Stomach (tissue), 9 donors: ENCODE results near the gene ABR. TPM values are rescaled to one million over a fixed set of nuclear protein-coding genes. Genes with fewer than 3 reads are reported as not detected.
"Not testable (repeated sequence)": the region's sequence is repeated elsewhere in the genome, so short reads cannot be mapped to it uniquely, and the experiment has no call there.

Experiments
- DNase-seq, 2 donors: peaks; one replicate each; pipeline versions ENCODE4 v3.0.0 to v3.0.0-alpha.2; 2013 to 2019
- H3K27ac ChIP-seq, 5 donors: fragments of 200-600 bp in 4 of 5; sonication (generic) in 4 of 5; one replicate each; pipeline ENCODE4 v1.5.1; 2013 to 2019; ENCODE audit warnings: mild to moderate bottlenecking in 1 of 5, moderate library complexity in 1 of 5
- H3K27me3 ChIP-seq, 3 donors: fragments of 200-600 bp; sonication (generic); one replicate each; pipeline ENCODE4 v1.5.1; 2017 to 2019; ENCODE audit warnings: mixed run types in 1 of 3
- H3K36me3 ChIP-seq, 4 donors: fragments of 200-600 bp; sonication (generic); 1 replicate in 3 of 4; 2 replicates in 1 of 4; pipeline ENCODE4 v1.5.1; 2016 to 2019
- H3K4me1 ChIP-seq, 4 donors: fragments of 200-600 bp; sonication (generic); one replicate each; pipeline ENCODE4 v1.5.1; 2016 to 2019
- H3K4me3 ChIP-seq, 4 donors: fragments of 200-600 bp; sonication (generic) in 3 of 4; one replicate each; pipeline ENCODE4 v1.5.1; 2016 to 2019; ENCODE audit warnings: mild to moderate bottlenecking in 1 of 4
- H3K9me3 ChIP-seq, 4 donors: fragments of 200-600 bp; sonication (generic); one replicate each; pipeline ENCODE4 v1.5.1; 2016 to 2019
- EP300 ChIP-seq: sonication (generic); formaldehyde crosslinking; IDR thresholded peaks from one replicate; pipeline ENCODE4 v1.6.1; 2017; ENCODE audit warnings: antibody characterized with exemption
- POLR2A ChIP-seq, 4 donors: fragments of 450-650 bp; IDR thresholded peaks; one replicate each; pipeline ENCODE4 v1.6.1; 2016; ENCODE audit warnings: antibody characterized with exemption in 4 of 4, control low read depth in 2 of 4, mild to moderate bottlenecking in 1 of 4, moderate library complexity in 1 of 4
- POLR2AphosphoS5 ChIP-seq, 3 donors: sonication (generic); formaldehyde crosslinking; IDR thresholded peaks; one replicate each; pipeline ENCODE4 v1.6.1; 2016; ENCODE audit warnings: antibody characterized with exemption in 3 of 3
- WGBS, 5 donors: extraction: QIAGEN DNeasy Blood & Tissue Kit in 3 of 5; methylation state at CpG; one replicate each; pipeline versions ENCODE4 v1.1.5 to v1.1.7; 2013 to 2018; 5-methylcytosine and 5-hydroxymethylcytosine counted together
- intact Hi-C: fragments of 100-400 bp; cut with DNase I; formaldehyde crosslinking; loops from one replicate; pipeline ENCODE4 v1.15.1; 2023; ENCODE audit warnings: low total_unique reads
- polyA plus RNA-seq, 3 donors: library from polyadenylated mRNA; stranded (reverse); fragments of 200-250 nt; gene quantifications; one replicate each; pipeline ENCODE4 v1.2.3, GENCODE V29; 2013
- total RNA-seq, 5 donors: library from RNA; depleted of rRNA; stranded (reverse); fragments of >200 nt; gene quantifications; one replicate each; pipeline versions ENCODE4 v1.1.0 to v1.2.3, GENCODE V29; 2014 to 2016
- TF ChIP-seq, protein P1 (sequence below), 7 experiments: fragments of 450-650 bp in 4 of 7; fragments of 200-600 bp in 3 of 7; sonication (generic) in 3 of 7; IDR thresholded peaks; one replicate each; pipeline ENCODE4 v1.5.1; 2016 to 2019; ENCODE audit warnings: antibody characterized with exemption in 7 of 7, control low read depth in 2 of 7, mild to moderate bottlenecking in 1 of 7
- donor health status: healthy with polysubstance abuse.
- donor health status: Bipolar disorder and iron deficiency.
- donor health status: healthy.

Gene ABR
- total and polyA plus RNA-seq, 8 donors, result 28.3 to 1,523 (median 73.4) TPM

DNA sequence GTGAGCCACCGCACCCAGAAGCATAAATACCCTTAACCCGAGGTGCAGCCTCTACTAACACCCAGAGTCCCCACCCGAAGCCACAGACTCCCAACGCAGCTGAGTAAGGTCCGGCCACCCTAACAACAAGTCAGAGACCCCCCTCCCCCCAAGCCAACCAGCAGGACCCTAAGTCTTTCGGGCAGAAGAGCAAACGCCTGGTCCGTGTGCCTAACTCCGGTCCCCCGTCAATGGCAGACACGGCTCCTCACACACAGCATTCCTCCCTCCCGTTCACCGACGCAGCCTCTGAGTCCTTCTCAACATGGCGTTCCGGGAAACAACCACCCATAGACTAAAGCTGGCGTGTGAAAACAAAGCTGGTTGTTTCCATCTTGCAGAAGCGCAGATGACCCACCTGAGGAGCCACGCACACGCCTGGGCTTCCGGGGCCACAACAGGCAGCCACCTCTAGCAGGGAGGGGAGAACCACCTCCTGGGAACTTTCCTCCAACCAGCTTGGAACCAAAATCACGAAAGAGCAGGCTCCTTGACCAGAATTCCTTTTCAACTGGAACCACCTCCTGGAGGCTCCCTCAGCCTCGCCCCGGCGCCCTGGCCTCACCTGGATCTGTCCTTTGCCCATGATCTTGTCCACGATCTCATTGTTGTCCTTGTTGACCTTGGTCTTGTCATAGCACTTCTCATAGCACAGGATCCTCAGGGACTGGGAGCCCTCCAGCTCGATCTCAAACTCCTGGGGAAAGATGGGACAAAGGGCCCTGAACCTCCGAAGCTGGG, 130.1 kb downstream of the ABR start:
- H3K4me3 ChIP-seq, result no peak overlapping the region
- H3K9me3 ChIP-seq, result no peaks in the 10 kb centered on the region
- intact Hi-C loops, result loop anchor here (10.0 kb wide), 1 partner anchor 45 kb away; no protein-coding TSS in a partner anchor
- H3K4me1 ChIP-seq, result peaks cover 0 to 24% (median 12%) of the 10 kb centered on the region in 4 donors
- H3K27me3 ChIP-seq, result no peaks in the 10 kb centered on the region
- WGBS, 5 donors, result 87 to 93% (median 91%) methylated on average over 26 to 28 of the region's 28 CpGs
- H3K36me3 ChIP-seq, result peaks cover 16 to 82% (median 69%) of the 10 kb centered on the region in 4 donors
- no peak for DNase-seq
- H3K27ac ChIP-seq, result no peak overlapping the region
- TF ChIP-seq EP300 (no peak), POLR2A (IDR thresholded peaks at IDR 0.05) (no peak), POLR2AphosphoS5 (IDR thresholded peaks at IDR 0.05) (no peak)
- TF ChIP-seq, protein P1, sequence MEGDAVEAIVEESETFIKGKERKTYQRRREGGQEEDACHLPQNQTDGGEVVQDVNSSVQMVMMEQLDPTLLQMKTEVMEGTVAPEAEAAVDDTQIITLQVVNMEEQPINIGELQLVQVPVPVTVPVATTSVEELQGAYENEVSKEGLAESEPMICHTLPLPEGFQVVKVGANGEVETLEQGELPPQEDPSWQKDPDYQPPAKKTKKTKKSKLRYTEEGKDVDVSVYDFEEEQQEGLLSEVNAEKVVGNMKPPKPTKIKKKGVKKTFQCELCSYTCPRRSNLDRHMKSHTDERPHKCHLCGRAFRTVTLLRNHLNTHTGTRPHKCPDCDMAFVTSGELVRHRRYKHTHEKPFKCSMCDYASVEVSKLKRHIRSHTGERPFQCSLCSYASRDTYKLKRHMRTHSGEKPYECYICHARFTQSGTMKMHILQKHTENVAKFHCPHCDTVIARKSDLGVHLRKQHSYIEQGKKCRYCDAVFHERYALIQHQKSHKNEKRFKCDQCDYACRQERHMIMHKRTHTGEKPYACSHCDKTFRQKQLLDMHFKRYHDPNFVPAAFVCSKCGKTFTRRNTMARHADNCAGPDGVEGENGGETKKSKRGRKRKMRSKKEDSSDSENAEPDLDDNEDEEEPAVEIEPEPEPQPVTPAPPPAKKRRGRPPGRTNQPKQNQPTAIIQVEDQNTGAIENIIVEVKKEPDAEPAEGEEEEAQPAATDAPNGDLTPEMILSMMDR (IDR thresholded peaks at IDR 0.05), result no peak

DNA sequence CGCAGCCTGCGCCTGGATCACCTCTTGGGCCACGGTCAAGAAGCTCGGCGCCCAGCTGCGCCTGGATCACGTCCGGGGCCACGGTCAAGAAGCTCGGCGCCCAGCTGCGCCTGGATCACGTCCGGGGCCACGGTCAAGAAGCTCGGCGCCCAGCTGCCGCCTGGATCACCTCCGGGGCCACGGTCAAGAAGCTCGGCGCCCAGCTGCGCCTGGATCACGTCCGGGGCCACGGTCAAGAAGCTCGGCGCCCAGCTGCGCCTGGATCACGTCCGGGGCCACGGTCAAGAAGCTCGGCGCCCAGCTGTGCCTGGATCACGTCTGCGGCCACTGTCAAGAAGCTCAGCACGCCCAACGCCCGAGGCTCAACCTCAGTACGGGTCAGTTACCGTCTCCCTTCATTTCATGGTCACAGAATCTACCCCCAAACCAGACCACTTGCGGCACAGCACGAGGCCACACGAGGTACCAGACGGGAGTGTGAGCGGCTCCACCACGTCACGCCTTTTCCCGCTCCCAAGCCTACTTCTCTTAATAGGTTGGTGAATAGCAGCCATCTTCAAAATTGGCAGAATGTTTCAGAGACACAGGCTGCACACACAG, 131.2 kb downstream of the ABR start:
- peaks cover 10 to 74% (median 61%) of the 10 kb centered on the region in 4 donors for H3K36me3 ChIP-seq
- H3K9me3 ChIP-seq, H3K27me3 ChIP-seq, intact Hi-C loops, H3K4me3 ChIP-seq, DNase-seq: not testable (repeated sequence)
- 92 to 96% (median 94%) methylated on average over 35 to 49 of the region's 49 CpGs for WGBS, 5 donors
- peaks cover 0 to 29% (median 17%) of the 10 kb centered on the region in 4 donors for H3K4me1 ChIP-seq
- peak overlapping the region in 1 of 5 donors; percentile 75 for H3K27ac ChIP-seq

DNA sequence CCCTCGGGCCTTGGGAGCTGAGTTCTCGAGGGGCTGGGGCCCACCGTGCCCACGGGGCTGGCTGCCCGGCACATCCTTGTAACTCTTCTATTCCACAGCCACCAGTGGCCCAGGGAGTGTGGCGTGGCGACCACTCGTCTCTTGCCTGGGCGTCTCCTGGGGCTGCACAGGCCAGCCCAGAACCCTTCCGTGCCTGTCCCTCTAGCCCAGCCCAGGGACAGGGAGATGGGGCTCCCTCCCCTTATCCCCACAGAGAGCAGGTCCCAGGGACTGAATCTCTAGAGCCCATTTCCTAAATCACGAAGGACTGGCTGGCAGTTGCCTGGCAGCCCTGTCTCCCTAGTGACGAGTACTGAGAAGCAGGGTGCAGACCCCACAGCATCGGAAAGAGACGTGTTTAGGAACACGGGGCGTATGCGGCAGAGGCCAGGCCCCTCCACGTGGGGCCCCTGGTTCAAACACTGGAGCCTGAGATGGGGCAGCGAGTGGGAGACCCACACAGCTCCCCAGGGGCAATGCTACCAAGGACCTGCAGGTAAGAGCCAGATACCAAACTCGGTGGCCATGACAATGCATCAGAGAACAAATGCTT, 131.8 kb downstream of the ABR start:
- no peak for TF ChIP-seq POLR2AphosphoS5 (IDR thresholded peaks at IDR 0.05)
- TF ChIP-seq, protein P1 (IDR thresholded peaks at IDR 0.05), result no peak
- no peak for TF ChIP-seq POLR2A (IDR thresholded peaks at IDR 0.05)
- TF ChIP-seq EP300, result no peak
- Histone ChIP-seq H3K4me1 (peaks cover 0 to 36% (median 22%) of the 10 kb centered on the region in 4 donors), H3K9me3 (no peaks in the 10 kb centered on the region), H3K36me3 (peaks cover 10 to 72% (median 58%) of the 10 kb centered on the region in 4 donors), H3K27ac (peak overlapping the region in 4 of 5 donors; percentile 26 to 75 (median 60)), H3K27me3 (no peaks in the 10 kb centered on the region), H3K4me3 (no peak overlapping the region)
- DNase-seq, result no peak
- intact Hi-C loops, result no loop called here
- 85 to 90% (median 88%) methylated on average over 15 to 20 of the region's 20 CpGs for WGBS, 5 donors

DNA sequence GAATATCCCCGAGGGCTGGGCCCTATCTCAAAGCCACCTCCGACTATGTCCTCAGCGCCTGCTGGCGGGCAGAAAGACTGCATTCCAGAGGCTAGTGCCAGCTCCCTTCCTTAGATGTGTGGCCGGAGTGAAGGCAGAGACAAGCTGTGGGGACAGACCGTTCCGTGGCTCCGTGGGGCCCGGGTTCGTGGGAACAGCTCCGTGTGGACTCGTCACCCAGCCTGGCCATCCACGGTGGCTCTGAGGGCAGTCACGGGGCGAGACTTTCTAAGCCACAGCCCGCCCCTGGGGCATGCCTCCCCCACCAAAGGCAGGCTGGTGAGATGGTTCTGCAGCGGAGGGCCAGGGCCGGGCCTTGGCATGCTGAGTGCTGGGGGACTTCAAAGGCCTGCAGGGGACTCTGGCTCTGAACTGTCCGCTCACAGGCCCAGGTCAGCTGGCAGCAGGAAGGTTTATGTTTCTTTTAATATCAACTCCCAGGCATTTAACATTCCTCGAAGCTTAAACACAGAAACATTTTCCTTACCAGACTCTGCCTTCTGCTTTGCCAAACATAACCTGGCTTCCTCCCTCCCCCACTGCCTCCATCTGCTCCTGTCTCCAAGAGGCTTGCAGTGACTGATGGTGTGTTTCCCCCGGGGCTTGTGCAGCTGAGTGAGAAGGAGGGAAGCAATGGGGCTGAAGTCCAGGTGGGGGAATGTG, 132.5 kb downstream of the ABR start:
- DNase-seq, result peak in 1 of 2 donors; percentile 75
- Histone ChIP-seq H3K27ac (peak overlapping the region in 4 of 5 donors; percentile 26 to 75 (median 60)), H3K4me3 (no peak overlapping the region), H3K4me1 (peaks cover 0 to 36% (median 25%) of the 10 kb centered on the region in 4 donors), H3K36me3 (peaks cover 10 to 78% (median 64%) of the 10 kb centered on the region in 4 donors), H3K9me3 (no peaks in the 10 kb centered on the region), H3K27me3 (no peaks in the 10 kb centered on the region)
- intact Hi-C loops, result no loop called here
- 70 to 80% (median 73%) methylated on average over 20 to 21 of the region's 21 CpGs for WGBS, 5 donors
- peak; percentile 62 for TF ChIP-seq EP300
- TF ChIP-seq POLR2A (IDR thresholded peaks at IDR 0.05), result no peak
- no peak for TF ChIP-seq POLR2AphosphoS5 (IDR thresholded peaks at IDR 0.05)
- TF ChIP-seq, protein P1 (IDR thresholded peaks at IDR 0.05), result no peak
